Activated effector memory CD4-positive, alpha-beta T cell treated with Interleukin-2 at 50 U/mL for 16 hours (primary cell): ENCODE measurements around the gene CDC5L.

Experiments used
- DNase-seq: peaks from one replicate; pipeline ENCODE4 v3.0.0-alpha.2; 2020

Gene CDC5L

GRCh38 chr6:44375071-44375470 lies 12.4 kb upstream of the CDC5L start:
- no peak for DNase-seq

- DNase-seq, result no peak
Observed at GRCh38 chr6:44377484-44377883, 10.0 kb upstream of the CDC5L start.

GRCh38 chr6:44377971-44378370 lies 9.5 kb upstream of the CDC5L start:
- no peak for DNase-seq

DNA sequence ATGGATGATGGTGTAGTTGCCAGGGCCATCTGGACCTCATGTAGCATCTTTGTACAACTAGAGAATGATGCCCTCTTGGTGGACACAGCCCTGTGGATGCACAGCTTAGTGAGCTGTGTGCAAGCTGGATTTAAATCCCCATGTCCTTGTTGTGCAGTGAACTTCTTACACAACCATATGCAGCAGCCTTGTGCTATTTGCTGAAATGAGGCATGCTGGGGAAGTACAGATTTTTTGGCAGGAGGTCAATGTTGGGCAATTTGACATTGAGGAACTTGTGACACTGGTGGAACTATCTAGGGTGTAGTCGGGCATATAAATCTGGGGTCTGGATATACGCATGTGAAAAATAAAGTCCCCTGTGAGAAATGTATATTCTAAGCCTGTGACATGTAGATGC lies 5.8 kb upstream of the CDC5L start:
- DNase-seq, result no peak

DNA sequence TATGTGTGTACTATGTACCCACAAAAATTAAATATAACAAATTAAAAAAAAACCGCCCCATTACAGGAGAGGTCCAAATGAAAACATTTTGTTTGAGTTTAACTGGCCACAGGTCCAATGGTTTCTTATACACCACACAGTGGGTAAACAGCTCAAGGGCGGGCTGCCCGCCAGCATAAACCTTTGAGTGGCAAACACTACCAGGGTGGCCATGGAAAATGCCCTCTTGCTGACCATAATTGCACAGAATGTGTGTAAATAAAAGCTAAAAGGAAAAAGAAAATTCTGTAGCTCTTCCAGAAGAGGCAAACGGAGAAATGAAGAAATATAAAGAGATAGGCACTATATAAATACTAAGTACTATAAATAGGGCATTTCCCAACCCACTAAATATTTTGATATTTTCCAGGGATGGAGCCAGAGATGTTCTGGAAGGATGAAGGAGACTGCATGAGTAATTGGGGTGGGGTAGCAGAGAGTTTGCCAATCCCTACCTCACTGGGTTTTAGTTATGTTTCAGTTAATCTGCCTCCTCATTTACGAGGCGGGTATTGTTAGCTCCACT lies 1.1 kb upstream of the CDC5L start:
- DNase-seq, result no peak

GRCh38 chr6:44386929-44387345 lies 569 bp upstream of the CDC5L start:
- no peak for DNase-seq

GRCh38 chr6:44388135-44388487 lies 605 bp downstream of the CDC5L start:
- DNase-seq, result no peak

DNA sequence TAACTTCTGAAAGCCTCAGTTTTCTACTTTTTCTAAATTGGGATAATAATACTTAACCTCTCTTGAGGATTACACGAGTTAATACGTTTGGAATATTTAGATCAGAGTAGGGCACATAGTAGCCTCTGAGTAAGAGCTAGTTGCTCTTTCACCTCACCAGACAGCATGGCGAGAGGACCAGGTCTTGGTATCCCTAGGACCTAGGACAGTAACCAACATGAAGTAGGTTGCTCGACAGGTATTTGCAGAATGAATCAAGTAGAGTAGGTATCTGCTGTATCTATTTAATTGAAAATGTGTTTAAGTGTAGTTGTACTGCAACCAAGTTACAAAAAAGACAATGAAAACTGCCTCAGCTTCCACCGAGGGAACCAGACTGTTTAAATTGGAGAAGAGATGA lies 1.4 kb downstream of the CDC5L start:
- DNase-seq, result no peak

- DNase-seq, result no peak
Observed at GRCh38 chr6:44390158-44390683, 2.7 kb downstream of the CDC5L start.

- no peak for DNase-seq
Observed at GRCh38 chr6:44395501-44395900, 8.0 kb downstream of the CDC5L start.

DNA sequence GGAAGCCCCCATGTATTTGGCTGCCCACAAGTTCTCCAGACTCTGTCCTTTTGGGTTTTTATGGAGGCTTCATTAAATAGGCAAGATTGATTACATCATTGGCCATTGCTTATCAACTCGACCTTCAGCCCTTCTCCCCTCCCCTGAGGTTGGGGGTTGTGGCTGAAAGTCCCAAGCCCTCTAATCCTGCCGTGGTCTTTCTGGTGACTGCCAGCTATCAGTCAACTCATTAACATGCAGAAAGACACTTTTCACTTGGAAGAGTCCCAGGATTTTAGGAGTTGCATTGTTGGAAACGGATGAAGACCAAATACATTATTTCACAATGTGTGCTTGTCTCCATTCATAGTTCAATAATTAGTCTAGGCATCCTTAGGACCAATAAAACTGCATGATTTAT lies 9.5 kb downstream of the CDC5L start:
- no peak for DNase-seq

DNA sequence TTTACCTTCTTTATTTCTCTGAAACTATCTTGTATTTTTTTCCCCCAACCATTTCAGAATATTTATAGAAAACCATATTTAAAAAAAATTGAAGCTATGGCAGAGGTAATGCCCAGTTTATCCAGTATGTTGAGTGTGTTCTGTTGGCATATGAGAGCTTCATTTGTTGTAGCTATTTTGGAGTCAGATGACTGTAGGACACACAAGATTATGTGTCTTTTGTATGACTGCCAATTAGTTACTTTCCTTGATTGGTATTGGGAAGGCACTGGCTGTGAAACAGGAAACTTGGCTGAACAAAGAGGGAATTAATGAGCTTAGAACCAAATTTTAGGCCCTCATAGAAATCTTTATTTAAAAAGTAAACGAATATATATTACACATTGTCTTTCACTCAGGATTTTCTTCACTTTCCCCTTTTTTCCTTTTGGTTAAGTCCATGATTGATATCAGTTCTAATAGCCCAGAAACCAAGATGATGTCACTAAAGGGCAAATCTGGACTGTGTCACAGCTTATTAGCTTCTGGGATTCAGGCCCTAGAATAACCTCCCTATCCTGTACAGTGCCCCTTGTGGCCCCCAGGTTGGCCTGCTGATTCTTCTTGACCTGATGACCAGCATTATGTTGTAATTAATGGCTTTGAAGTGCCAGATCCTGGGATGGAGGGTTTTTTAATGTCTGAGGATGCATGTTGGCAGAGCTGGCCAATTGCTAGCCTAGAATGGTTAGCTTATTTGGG lies 10.1 kb downstream of the CDC5L start:
- DNase-seq, result no peak

DNA sequence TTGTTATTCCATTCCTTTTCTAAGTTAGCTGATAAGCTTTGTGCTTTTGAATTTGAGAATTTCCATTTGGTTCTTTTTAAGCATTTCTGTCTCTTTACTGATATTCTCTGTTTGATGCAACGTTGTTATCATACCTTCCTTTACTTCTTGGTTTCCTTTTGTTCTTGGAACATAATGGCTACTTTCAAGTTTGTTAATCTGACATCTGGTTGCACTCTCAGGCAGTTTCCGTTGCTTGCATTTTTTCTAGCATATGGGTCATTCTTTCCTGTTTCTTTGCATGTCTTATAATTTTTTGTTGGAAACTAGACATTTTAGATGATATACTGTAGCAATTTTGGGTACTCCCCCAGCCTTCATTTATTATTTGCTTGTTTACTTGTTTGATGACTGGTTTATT lies 12.5 kb downstream of the CDC5L start:
- no peak for DNase-seq

DNA sequence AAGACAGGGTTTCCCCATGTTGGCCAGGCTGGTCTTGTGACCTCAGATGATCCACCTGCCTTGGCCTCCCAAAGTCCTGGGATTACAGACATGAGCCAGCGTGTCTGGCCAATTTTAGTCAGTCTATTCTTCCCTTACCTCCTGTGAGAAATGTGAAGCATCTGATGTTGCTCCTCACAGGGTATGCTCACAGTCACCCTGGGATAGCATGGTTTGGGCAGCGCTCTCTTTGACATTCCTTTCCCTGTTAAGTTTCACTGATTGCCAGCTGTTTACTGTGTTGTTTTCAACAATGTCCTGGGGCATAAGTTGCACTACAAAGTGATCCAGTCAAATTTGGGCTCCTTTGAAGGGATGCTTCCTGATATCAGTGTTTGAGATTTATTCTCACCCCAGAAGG lies 13.1 kb downstream of the CDC5L start:
- DNase-seq, result no peak

DNA sequence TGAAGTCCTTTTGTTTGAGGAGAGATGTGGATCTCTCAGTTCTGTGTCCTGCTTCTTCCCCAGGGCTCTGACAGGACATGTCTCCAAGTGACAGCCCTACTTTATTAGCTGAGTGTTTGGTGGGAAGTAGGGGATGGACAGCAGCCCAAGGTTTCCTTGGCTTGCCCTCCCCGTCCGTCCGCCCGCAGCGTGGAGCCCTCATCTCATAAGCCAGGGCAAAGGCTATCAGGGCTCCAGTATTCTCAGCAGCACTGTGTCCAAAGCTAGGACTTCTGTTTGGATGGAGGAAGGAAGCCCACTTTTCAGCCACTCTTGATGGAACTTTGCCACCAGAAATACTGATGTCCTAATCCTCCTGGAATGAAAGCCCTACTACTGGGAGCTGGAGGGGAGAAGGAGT lies 13.6 kb downstream of the CDC5L start:
- DNase-seq, result no peak

DNA sequence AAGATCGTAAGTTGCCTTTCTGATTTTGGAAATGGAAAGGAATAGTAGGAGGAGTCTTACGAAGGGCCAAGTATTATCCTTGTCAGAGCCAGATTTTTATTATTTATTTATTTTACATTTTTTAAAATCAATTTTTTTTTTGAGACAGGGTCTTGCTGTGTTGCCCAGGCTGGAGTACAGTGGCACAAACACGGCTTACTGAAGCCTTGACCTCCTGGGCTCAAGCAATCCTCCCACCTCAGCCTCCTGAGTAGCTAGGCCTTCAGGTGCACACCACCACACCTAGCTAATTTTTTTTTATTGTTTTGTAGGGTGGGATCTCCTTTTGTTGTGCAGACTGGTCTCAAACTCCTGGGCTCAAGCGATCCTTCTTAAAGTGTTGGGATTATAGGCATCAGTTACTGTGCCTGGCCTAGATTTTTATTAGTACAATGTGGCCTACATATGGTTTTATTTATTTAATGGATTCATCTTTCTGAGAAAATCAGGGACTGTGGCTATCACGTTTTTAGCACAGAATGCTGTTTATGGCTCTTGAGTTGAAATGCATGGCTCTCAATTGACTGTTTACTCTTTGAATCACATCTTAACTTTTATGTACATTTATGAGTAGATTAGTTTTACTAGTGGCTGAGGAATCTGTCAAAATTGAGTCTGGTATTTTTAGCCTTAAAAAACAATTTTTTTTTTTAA lies 16.7 kb downstream of the CDC5L start:
- DNase-seq, result no peak

DNA sequence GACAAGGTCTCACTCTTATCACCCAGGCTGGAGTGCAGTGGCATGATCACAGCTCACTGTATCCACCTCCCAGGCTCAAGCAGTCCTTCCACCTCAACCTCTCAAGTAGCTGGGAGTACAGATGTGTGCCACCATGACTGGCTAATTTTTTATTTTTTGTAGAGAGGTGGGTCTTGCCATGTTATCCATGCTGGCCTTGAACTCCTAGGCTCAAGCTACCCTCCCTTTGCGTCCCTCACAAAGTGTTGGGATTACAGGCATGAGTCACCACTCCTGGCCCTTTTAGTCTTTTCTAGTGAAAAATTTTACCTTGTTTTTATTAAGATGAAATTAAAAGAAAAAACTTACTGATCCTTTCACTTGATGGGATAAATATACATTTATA lies 17.2 kb downstream of the CDC5L start:
- no peak for DNase-seq

GRCh38 chr6:44407951-44408670 lies 20.6 kb downstream of the CDC5L start:
- DNase-seq, result no peak

DNA sequence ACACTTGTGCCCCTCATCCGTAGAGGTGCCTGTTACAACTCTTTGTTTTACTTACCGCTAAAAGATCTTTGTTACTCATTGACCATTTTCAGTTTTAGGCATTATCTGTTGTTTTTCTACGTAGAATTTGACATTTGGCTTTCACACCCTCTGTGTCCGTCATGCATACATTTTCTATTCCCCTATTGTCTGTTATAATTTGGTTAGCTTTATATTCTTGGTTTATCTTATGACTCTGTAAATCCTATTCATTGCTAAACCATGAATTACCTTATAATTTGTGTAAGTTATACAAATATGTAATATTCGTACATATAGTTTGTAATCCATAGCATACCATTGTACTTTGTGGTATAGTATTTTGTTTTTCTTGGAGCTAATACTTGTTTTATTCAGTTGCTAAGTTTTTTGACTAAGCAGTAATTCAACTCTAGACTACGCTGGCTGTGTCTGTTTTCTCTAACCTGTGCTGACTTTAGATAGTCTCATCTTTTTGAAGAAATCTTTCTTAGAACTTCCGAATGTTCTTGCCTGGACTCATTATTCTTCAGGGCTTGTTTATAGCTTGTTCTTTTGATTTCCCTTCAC lies 21.8 kb downstream of the CDC5L start:
- no peak for DNase-seq

GRCh38 chr6:44410363-44410762 lies 22.9 kb downstream of the CDC5L start:
- no peak for DNase-seq

DNA sequence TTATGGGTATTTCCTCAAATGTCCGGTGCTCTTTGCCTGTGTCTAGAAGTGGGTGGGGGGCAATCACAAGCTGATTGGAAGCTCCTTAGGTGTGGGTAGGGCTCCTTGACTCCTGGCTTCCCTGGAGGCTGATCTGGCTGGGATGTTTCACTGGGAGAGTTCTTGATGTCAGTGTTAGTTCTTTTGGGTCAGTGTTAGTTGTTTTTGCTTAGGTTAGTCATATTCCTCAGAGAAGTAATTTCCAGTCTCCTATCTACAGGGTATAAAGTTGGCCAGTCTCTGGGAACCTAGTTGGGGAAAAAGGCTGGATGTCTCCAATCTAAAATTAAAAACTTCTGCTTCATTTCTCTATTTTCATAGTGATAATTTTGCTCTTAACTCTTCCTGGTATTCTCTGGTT lies 23.6 kb downstream of the CDC5L start:
- no peak for DNase-seq

DNA sequence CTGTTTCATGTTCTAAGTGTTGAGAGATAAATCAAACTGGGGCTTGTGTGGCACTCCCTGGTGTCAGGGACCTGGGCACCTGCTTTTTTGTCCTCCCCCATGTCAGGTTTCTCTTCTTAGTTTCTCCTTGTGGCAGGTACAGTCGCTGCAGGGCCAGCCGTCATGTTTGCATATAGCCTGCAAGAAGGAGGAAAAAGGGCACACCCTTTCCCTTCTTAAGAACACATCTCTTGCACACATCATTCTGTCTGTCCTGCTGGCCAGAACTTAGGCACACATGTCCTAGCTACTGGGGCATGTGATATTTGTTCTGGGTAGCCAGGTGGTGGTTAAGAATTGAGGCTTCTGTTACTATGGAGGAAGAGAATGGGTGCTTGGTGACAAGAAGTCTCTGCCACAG lies 27.9 kb downstream of the CDC5L start:
- DNase-seq, result no peak

- DNase-seq, result no peak
Observed at GRCh38 chr6:44415873-44416502, 28.5 kb downstream of the CDC5L start.
